ENCODE measurements around the gene CAPRIN1.

The CAPRIN1 gene

GRCh38 chr11:34132261-34132965 lies 80.9 kb downstream of the CAPRIN1 start:
- TF ChIP-seq GATA1 (IDR thresholded peaks at IDR 0.05; ENCODE audit: low read depth, low read length) (no peak), POLR2A (IDR thresholded peaks at IDR 0.05; ENCODE audit: low read length) (no peak)
- DNase-seq: no peak

GRCh38 chr11:34134765-34135164 lies 83.2 kb downstream of the CAPRIN1 start:
- TF ChIP-seq POLR2A (IDR thresholded peaks at IDR 0.05; ENCODE audit: low read length) (no peak), GATA1 (IDR thresholded peaks at IDR 0.05; ENCODE audit: low read depth, low read length) (no peak)
- DNase-seq: no peak

- no peak for DNase-seq
- TF ChIP-seq GATA1 (IDR thresholded peaks at IDR 0.05; ENCODE audit: low read depth, low read length) (no peak), POLR2A (IDR thresholded peaks at IDR 0.05; ENCODE audit: low read length) (no peak)
Observed at GRCh38 chr11:34135439-34135838, 83.9 kb downstream of the CAPRIN1 start.

GRCh38 chr11:34136420-34136819 lies 84.9 kb downstream of the CAPRIN1 start:
- no peak for DNase-seq
- TF ChIP-seq POLR2A (IDR thresholded peaks at IDR 0.05; ENCODE audit: low read length) (no peak), GATA1 (IDR thresholded peaks at IDR 0.05; ENCODE audit: low read depth, low read length) (no peak)

GRCh38 chr11:34139346-34139745 lies 87.8 kb downstream of the CAPRIN1 start:
- no peak for TF ChIP-seq GATA1 (IDR thresholded peaks at IDR 0.05; ENCODE audit: low read depth, low read length)
- no peak for TF ChIP-seq POLR2A (IDR thresholded peaks at IDR 0.05; ENCODE audit: low read length)
- DNase-seq: no peak

GRCh38 chr11:34140149-34140548 lies 88.6 kb downstream of the CAPRIN1 start:
- TF ChIP-seq POLR2A (IDR thresholded peaks at IDR 0.05; ENCODE audit: low read length) (no peak), GATA1 (IDR thresholded peaks at IDR 0.05; ENCODE audit: low read depth, low read length) (no peak)
- DNase-seq: no peak

- DNase-seq: no peak
- TF ChIP-seq POLR2A (IDR thresholded peaks at IDR 0.05; ENCODE audit: low read length): no peak
- TF ChIP-seq GATA1 (IDR thresholded peaks at IDR 0.05; ENCODE audit: low read depth, low read length): no peak
Observed at GRCh38 chr11:34143048-34143447, 91.5 kb downstream of the CAPRIN1 start.

GRCh38 chr11:34145073-34145472 lies 93.5 kb downstream of the CAPRIN1 start:
- no peak for DNase-seq

GRCh38 chr11:34145847-34146381 lies 94.4 kb downstream of the CAPRIN1 start:
- DNase-seq: no peak
- TF ChIP-seq POLR2A (IDR thresholded peaks at IDR 0.05; ENCODE audit: low read length) (no peak), GATA1 (IDR thresholded peaks at IDR 0.05; ENCODE audit: low read depth, low read length) (no peak)

More at GRCh38 chr11:34145073-34145472, 93.5 kb downstream of the CAPRIN1 start:
- no peak for TF ChIP-seq POLR2A (IDR thresholded peaks at IDR 0.05; ENCODE audit: low read length)
- no peak for TF ChIP-seq GATA1 (IDR thresholded peaks at IDR 0.05; ENCODE audit: low read depth, low read length)

GRCh38 chr11:34146411-34146810 lies 94.9 kb downstream of the CAPRIN1 start:
- no peak for DNase-seq
- TF ChIP-seq GATA1 (IDR thresholded peaks at IDR 0.05; ENCODE audit: low read depth, low read length) (no peak), POLR2A (IDR thresholded peaks at IDR 0.05; ENCODE audit: low read length) (no peak)

- TF ChIP-seq GATA1 (IDR thresholded peaks at IDR 0.05; ENCODE audit: low read depth, low read length) (no peak), POLR2A (IDR thresholded peaks at IDR 0.05; ENCODE audit: low read length) (no peak)
- no peak for DNase-seq
Observed at GRCh38 chr11:34146866-34147265, 95.3 kb downstream of the CAPRIN1 start.

- TF ChIP-seq POLR2A (IDR thresholded peaks at IDR 0.05; ENCODE audit: low read length): no peak
- no peak for TF ChIP-seq GATA1 (IDR thresholded peaks at IDR 0.05; ENCODE audit: low read depth, low read length)
- no peak for DNase-seq
Observed at GRCh38 chr11:34147581-34147980, 96.0 kb downstream of the CAPRIN1 start.

GRCh38 chr11:34148504-34149165 lies 97.1 kb downstream of the CAPRIN1 start:
- no peak for DNase-seq
- no peak for TF ChIP-seq POLR2A (IDR thresholded peaks at IDR 0.05; ENCODE audit: low read length)
- TF ChIP-seq GATA1 (IDR thresholded peaks at IDR 0.05; ENCODE audit: low read depth, low read length): no peak

GRCh38 chr11:34149274-34149673 lies 97.7 kb downstream of the CAPRIN1 start:
- TF ChIP-seq POLR2A (IDR thresholded peaks at IDR 0.05; ENCODE audit: low read length) (no peak), GATA1 (IDR thresholded peaks at IDR 0.05; ENCODE audit: low read depth, low read length) (no peak)

GRCh38 chr11:34149786-34150185 lies 98.3 kb downstream of the CAPRIN1 start:
- peak; percentile 17 to 38 for DNase-seq
- TF ChIP-seq GATA1 (IDR thresholded peaks at IDR 0.05; ENCODE audit: low read depth, low read length) (no peak), POLR2A (IDR thresholded peaks at IDR 0.05; ENCODE audit: low read length) (no peak)

More at GRCh38 chr11:34149274-34149673, 97.7 kb downstream of the CAPRIN1 start:
- no peak for DNase-seq

Measured in erythroblast (primary cell).